Esophagus muscularis mucosa (tissue), 3 donors: ENCODE results near the gene INSC.

ENCODE experiments used
- POLR2A ChIP-seq: fragments of 450-650 bp; IDR thresholded peaks from one replicate; pipeline ENCODE4 v1.6.1; 2017; ENCODE audit warnings: antibody characterized with exemption, moderate library complexity, mild to moderate bottlenecking, low read depth
- POLR2AphosphoS5 ChIP-seq, 2 donors: sonication (generic); formaldehyde crosslinking; IDR thresholded peaks; one replicate each; pipeline ENCODE4 v1.6.1; 2017; ENCODE audit warnings: antibody characterized with exemption in 2 of 2
- TF ChIP-seq, protein P1 (sequence below), 3 experiments: fragments of 200-600 bp in 2 of 3; fragments of 450-650 bp in 1 of 3; sonication (generic) in 2 of 3; IDR thresholded peaks; one replicate each; pipeline ENCODE4 v1.5.1; 2017 to 2019; ENCODE audit warnings: antibody characterized with exemption in 3 of 3, mild to moderate bottlenecking in 2 of 3, moderate library complexity in 1 of 3

GRCh38 chr11:15075162-15075526, 39.6 kb upstream of the INSC start:
- no peak for TF ChIP-seq POLR2A
- TF ChIP-seq, protein P1, sequence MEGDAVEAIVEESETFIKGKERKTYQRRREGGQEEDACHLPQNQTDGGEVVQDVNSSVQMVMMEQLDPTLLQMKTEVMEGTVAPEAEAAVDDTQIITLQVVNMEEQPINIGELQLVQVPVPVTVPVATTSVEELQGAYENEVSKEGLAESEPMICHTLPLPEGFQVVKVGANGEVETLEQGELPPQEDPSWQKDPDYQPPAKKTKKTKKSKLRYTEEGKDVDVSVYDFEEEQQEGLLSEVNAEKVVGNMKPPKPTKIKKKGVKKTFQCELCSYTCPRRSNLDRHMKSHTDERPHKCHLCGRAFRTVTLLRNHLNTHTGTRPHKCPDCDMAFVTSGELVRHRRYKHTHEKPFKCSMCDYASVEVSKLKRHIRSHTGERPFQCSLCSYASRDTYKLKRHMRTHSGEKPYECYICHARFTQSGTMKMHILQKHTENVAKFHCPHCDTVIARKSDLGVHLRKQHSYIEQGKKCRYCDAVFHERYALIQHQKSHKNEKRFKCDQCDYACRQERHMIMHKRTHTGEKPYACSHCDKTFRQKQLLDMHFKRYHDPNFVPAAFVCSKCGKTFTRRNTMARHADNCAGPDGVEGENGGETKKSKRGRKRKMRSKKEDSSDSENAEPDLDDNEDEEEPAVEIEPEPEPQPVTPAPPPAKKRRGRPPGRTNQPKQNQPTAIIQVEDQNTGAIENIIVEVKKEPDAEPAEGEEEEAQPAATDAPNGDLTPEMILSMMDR (IDR thresholded peaks at IDR 0.05), result no peak
- TF ChIP-seq POLR2AphosphoS5 (IDR thresholded peaks at IDR 0.05), result no peak
